SK-N-SH treated with all-trans-retinoic acid at 6 μM for 48 hours (cell line): ENCODE measurements around the gene BIRC2.

Experiments
- ATAC-seq: fragments of 200-7000 bp; cut with Tn5 transposase; 3 replicates; pipeline ENCODE4 v1.9.1; 2020; ENCODE audit warnings: mild to moderate bottlenecking, moderate library complexity
- ARNTL ChIP-seq: fragments of 450-650 bp; formaldehyde crosslinking; IDR thresholded peaks from 2 replicates; pipeline ENCODE4 v1.5.0; 2020; ENCODE audit warnings: low read depth, mild to moderate bottlenecking, moderate library complexity, borderline replicate concordance
- BACH2 ChIP-seq: fragments of 250-450 bp; sonication (Bioruptor Pico); IDR thresholded peaks from 2 replicates; pipeline ENCODE4 v1.9.0; 2021; ENCODE audit warnings: mild to moderate bottlenecking, borderline replicate concordance
- CREB5 ChIP-seq: fragments of 250-450 bp; sonication (Bioruptor Pico); IDR thresholded peaks from 2 replicates; pipeline ENCODE4 v1.5.1; 2020; ENCODE audit warnings: low read depth, mild to moderate bottlenecking, moderate library complexity
- CSDC2 ChIP-seq: fragments of 250-450 bp; sonication (Bioruptor Pico); IDR thresholded peaks from 2 replicates; pipeline ENCODE4 v1.5.0; 2020; ENCODE audit warnings: mild to moderate bottlenecking, moderate library complexity
- CSRNP3 ChIP-seq: fragments of 250-450 bp; sonication (Bioruptor Pico); IDR thresholded peaks from 2 replicates; pipeline ENCODE4 v1.5.1; 2021; ENCODE audit warnings: mild to moderate bottlenecking, moderate library complexity
- ESRRG ChIP-seq: fragments of 250-450 bp; sonication (Bioruptor Pico); IDR thresholded peaks from 2 replicates; pipeline ENCODE4 v1.6.1; 2021; ENCODE audit warnings: mild to moderate bottlenecking
- GLIS3 ChIP-seq: fragments of 250-450 bp; sonication (Bioruptor Pico); IDR thresholded peaks from 2 replicates; pipeline ENCODE4 v1.5.0; 2020; ENCODE audit warnings: mild to moderate bottlenecking, moderate library complexity
- ISL1 ChIP-seq: fragments of 250-450 bp; sonication (Bioruptor Pico); IDR thresholded peaks from 2 replicates; pipeline ENCODE4 v2.1.2; 2022; ENCODE audit warnings: mild to moderate bottlenecking, moderate library complexity
- OSR1 ChIP-seq: fragments of 250-450 bp; sonication (Bioruptor Pico); IDR thresholded peaks from 2 replicates; pipeline ENCODE4 v1.8.0; 2022; ENCODE audit warnings: moderate library complexity, mild to moderate bottlenecking, inconsistent platforms
- PATZ1 ChIP-seq: fragments of 250-450 bp; sonication (Bioruptor Pico); IDR thresholded peaks from 2 replicates; pipeline ENCODE4 v1.8.0; 2020; ENCODE audit warnings: mild to moderate bottlenecking, moderate library complexity, borderline replicate concordance
- POU6F1 ChIP-seq: fragments of 250-450 bp; sonication (Bioruptor Pico); IDR thresholded peaks from 2 replicates; pipeline ENCODE4 v1.8.0; 2021; ENCODE audit warnings: low read depth, mild to moderate bottlenecking, moderate library complexity, borderline replicate concordance
- RARB ChIP-seq: fragments of 250-450 bp; sonication (Bioruptor Pico); IDR thresholded peaks from 2 replicates; pipeline ENCODE4 v1.8.0; 2021; ENCODE audit warnings: mild to moderate bottlenecking, moderate library complexity
- SNAI2 ChIP-seq: fragments of 250-450 bp; sonication (Bioruptor Pico); IDR thresholded peaks from 2 replicates; pipeline ENCODE4 v1.5.0; 2020; ENCODE audit warnings: mild to moderate bottlenecking, moderate library complexity
- TOX ChIP-seq: fragments of 250-450 bp; sonication (Bioruptor Pico); IDR thresholded peaks from 2 replicates; pipeline ENCODE4 v1.8.0; 2021; ENCODE audit warnings: mild to moderate bottlenecking, moderate library complexity, borderline replicate concordance
- TSHZ2 ChIP-seq: fragments of 250-450 bp; sonication (Bioruptor Pico); IDR thresholded peaks from 2 replicates; pipeline ENCODE4 v1.5.0; 2020; ENCODE audit warnings: mild to moderate bottlenecking, moderate library complexity
- ZC3H10 ChIP-seq: fragments of 250-450 bp; sonication (Bioruptor Pico); IDR thresholded peaks from 2 replicates; pipeline ENCODE4 v1.5.1; 2021; ENCODE audit warnings: mild to moderate bottlenecking, moderate library complexity
- ZFP3 ChIP-seq: fragments of 250-450 bp; sonication (Bioruptor Pico); IDR thresholded peaks from 2 replicates; pipeline ENCODE4 v1.5.0; 2020; ENCODE audit warnings: mild to moderate bottlenecking, moderate library complexity
- ZFP30 ChIP-seq: fragments of 450-650 bp; formaldehyde crosslinking; IDR thresholded peaks from 2 replicates; pipeline ENCODE4 v1.5.0; 2022; ENCODE audit warnings: mild to moderate bottlenecking, moderate library complexity
- ZNF565 ChIP-seq: fragments of 450-650 bp; formaldehyde crosslinking; conservative IDR thresholded peaks from 2 replicates; pipeline ENCODE4 v1.5.0; 2020; ENCODE audit warnings: low read depth, mild to moderate bottlenecking, moderate library complexity
- ZNF70 ChIP-seq: fragments of 450-650 bp; formaldehyde crosslinking; IDR thresholded peaks from 2 replicates; pipeline ENCODE4 v1.5.0; 2020; ENCODE audit warnings: mild to moderate bottlenecking, moderate library complexity
- ZNF8 ChIP-seq: fragments of 450-650 bp; formaldehyde crosslinking; IDR thresholded peaks from 2 replicates; pipeline ENCODE4 v1.5.0; 2020; ENCODE audit warnings: mild to moderate bottlenecking, moderate library complexity

BIRC2 gene

GRCh38 chr11:102307727-102308038 is 39.3 kb upstream of the BIRC2 start:
- no peak for ATAC-seq
- TF ChIP-seq ZC3H10 (CRISPR knock-in tag) (no peak), ZFP30 (CRISPR knock-in tag) (no peak), ZFP3 (no peak), POU6F1 (CRISPR knock-in tag) (no peak), ISL1 (CRISPR knock-in tag) (no peak), ZNF8 (CRISPR knock-in tag) (no peak), RARB (CRISPR knock-in tag) (no peak), BACH2 (CRISPR knock-in tag) (no peak), ZNF70 (CRISPR knock-in tag) (no peak), ESRRG (CRISPR knock-in tag) (no peak), OSR1 (no peak), PATZ1 (CRISPR knock-in tag) (no peak)

- no peak for ATAC-seq
- TF ChIP-seq ESRRG (CRISPR knock-in tag) (no peak), TOX (CRISPR knock-in tag) (no peak), ISL1 (CRISPR knock-in tag) (no peak), POU6F1 (CRISPR knock-in tag) (no peak), RARB (CRISPR knock-in tag) (no peak), CREB5 (CRISPR knock-in tag) (no peak), ZNF70 (CRISPR knock-in tag) (no peak), PATZ1 (CRISPR knock-in tag) (no peak), ZFP30 (CRISPR knock-in tag) (no peak), CSRNP3 (CRISPR knock-in tag) (no peak), TSHZ2 (CRISPR knock-in tag) (no peak), ZFP3 (no peak), BACH2 (CRISPR knock-in tag) (no peak), ZNF565 (CRISPR knock-in tag) (no peak), ARNTL (CRISPR knock-in tag) (no peak), OSR1 (no peak), GLIS3 (no peak), SNAI2 (CRISPR knock-in tag) (no peak), ZNF8 (CRISPR knock-in tag) (no peak), CSDC2 (CRISPR knock-in tag) (no peak)
Observed at GRCh38 chr11:102309621-102310541, 37.1 kb upstream of the BIRC2 start.
